Measurements from ENCODE around the gene C1orf35. TPM values are rescaled to one million over a fixed set of nuclear protein-coding genes. Genes with fewer than 3 reads are reported as not detected.
A peak's percentile ranks its signal among the peaks of the same experiment; 100 is the strongest.

Gene C1orf35
- total and polyA plus RNA-seq, 9 of the 15 experiments (the other 6 are each of a cell fraction or from before 2014, with no cell fraction given) = 3.2 to 48.7 (median 12.5) TPM

DNA sequence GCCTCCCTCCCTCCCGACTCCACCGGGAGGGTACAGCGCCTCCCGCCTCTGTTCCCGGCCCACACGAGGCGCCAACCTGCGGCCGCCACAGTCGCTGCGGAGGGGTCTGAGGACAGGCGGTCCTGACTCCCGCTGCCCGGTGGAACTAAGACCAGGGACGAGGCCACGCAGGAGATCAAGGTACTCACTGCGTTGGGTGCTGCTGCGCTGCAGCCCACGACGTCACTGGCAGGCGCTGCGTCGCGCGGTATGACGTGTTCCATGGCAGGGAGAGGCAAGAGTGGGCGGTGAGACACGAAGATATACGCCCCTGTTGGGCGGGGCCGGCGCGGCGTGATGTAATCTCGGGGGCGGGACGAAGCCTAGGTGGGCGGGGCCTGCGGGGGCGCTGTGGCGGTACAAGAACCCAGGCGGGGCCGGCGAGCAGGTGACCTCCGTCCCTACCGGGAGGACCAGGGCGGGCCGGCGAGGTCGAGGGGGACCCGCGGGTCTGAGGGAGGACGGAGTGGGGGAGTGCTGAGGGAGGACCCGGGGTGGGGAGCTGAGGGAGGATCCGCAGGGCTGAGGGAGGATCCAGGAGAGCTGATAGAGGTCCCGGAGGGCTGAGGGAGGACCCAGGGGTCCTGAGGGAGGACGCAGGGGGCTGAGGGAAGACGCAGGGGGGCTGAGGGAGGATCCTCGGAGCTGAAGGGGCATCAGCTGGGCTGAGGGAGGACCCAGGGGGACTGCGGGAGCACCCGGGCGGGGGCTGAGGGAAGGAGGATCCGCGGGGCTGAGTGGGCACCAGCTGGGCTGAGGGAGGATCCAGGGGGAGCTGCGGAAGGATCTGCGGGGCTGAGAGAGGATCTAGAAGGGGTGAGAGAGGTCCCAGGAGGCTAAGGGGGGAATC lies 6.2 kb upstream of the C1orf35 start, which contains the start of gene MRPL55 (continued):
- TF ChIP-seq, protein P1, sequence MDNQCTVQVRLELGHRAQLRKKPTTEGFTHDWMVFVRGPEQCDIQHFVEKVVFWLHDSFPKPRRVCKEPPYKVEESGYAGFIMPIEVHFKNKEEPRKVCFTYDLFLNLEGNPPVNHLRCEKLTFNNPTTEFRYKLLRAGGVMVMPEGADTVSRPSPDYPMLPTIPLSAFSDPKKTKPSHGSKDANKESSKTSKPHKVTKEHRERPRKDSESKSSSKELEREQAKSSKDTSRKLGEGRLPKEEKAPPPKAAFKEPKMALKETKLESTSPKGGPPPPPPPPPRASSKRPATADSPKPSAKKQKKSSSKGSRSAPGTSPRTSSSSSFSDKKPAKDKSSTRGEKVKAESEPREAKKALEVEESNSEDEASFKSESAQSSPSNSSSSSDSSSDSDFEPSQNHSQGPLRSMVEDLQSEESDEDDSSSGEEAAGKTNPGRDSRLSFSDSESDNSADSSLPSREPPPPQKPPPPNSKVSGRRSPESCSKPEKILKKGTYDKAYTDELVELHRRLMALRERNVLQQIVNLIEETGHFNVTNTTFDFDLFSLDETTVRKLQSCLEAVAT (IDR thresholded peaks at IDR 0.05) = peak in 1 of 2 experiments; percentile 95; a peak in 2 of 4 replicates
- TF ChIP-seq ZNF76 (CRISPR knock-in tag; IDR thresholded peaks at IDR 0.05; ENCODE audit: borderline replicate concordance) = no peak; the same call in 1 of the 2 replicates
- 0 out of 2 replicates have a peak, but pooled peaks have one; percentile 40 for TF ChIP-seq FOXP1 (CRISPR knock-in tag; IDR thresholded peaks at IDR 0.05)
- TF ChIP-seq POLR2A (conservative IDR thresholded peaks at IDR 0.05) = peak; percentile 95
- TF ChIP-seq POLR2G (IDR thresholded peaks at IDR 0.05; ENCODE audit: low read depth, low read length) = peak; percentile 97
- TF ChIP-seq COPS2 (conservative IDR thresholded peaks at IDR 0.05) = no peak
- TF ChIP-seq ZSCAN32 (CRISPR knock-in tag; IDR thresholded peaks at IDR 0.05) = no peak
- peak in 2 of 3 experiments; percentile 52 to 69 for TF ChIP-seq YY1 (IDR thresholded peaks at IDR 0.05; ENCODE audit: borderline replicate concordance in 1 of 3, control insufficient read depth in 1 of 3, extremely low read depth in 1 of 3, insufficient read depth in 3 of 3, insufficient read length in 1 of 3, insufficient replicate concordance in 2 of 3, low read depth in 1 of 3, low read length in 2 of 3)
- TF ChIP-seq, protein P2, sequence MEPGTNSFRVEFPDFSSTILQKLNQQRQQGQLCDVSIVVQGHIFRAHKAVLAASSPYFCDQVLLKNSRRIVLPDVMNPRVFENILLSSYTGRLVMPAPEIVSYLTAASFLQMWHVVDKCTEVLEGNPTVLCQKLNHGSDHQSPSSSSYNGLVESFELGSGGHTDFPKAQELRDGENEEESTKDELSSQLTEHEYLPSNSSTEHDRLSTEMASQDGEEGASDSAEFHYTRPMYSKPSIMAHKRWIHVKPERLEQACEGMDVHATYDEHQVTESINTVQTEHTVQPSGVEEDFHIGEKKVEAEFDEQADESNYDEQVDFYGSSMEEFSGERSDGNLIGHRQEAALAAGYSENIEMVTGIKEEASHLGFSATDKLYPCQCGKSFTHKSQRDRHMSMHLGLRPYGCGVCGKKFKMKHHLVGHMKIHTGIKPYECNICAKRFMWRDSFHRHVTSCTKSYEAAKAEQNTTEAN (CRISPR knock-in tag; IDR thresholded peaks at IDR 0.05) = no peak; the same call in 1 of the 2 replicates
- TF ChIP-seq, protein P3, sequence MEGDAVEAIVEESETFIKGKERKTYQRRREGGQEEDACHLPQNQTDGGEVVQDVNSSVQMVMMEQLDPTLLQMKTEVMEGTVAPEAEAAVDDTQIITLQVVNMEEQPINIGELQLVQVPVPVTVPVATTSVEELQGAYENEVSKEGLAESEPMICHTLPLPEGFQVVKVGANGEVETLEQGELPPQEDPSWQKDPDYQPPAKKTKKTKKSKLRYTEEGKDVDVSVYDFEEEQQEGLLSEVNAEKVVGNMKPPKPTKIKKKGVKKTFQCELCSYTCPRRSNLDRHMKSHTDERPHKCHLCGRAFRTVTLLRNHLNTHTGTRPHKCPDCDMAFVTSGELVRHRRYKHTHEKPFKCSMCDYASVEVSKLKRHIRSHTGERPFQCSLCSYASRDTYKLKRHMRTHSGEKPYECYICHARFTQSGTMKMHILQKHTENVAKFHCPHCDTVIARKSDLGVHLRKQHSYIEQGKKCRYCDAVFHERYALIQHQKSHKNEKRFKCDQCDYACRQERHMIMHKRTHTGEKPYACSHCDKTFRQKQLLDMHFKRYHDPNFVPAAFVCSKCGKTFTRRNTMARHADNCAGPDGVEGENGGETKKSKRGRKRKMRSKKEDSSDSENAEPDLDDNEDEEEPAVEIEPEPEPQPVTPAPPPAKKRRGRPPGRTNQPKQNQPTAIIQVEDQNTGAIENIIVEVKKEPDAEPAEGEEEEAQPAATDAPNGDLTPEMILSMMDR (IDR thresholded peaks at IDR 0.05 in 2 of 3, conservative IDR thresholded peaks at IDR 0.05 in 1 of 3; ENCODE audit: insufficient read depth in 2 of 3, low read depth in 1 of 3, low read length in 3 of 3) = peak in 1 of 3 experiments; percentile 13; a peak in 2 of 6 replicates
- TF ChIP-seq NRF1 (conservative IDR thresholded peaks at IDR 0.05 in 1 of 2, IDR thresholded peaks at IDR 0.05 in 1 of 2) = peak; percentile 82 to 85
- peak; percentile 99 for TF ChIP-seq ZNF263 (CRISPR knock-in tag; IDR thresholded peaks at IDR 0.05; ENCODE audit: borderline replicate concordance)
- TF ChIP-seq RBM39 (optimal IDR thresholded peaks at IDR 0.05; ENCODE audit: low read depth, low read length) = no peak
- peak; percentile 93 for TF ChIP-seq SETDB1 (IDR thresholded peaks at IDR 0.05; ENCODE audit: low read length)
- TF ChIP-seq CEBPB (tag; IDR thresholded peaks at IDR 0.05) = peak; percentile 87
- peak; percentile 40 to 41; a peak in 2 of 4 replicates for TF ChIP-seq SIX5 (IDR thresholded peaks at IDR 0.05; ENCODE audit: borderline replicate concordance in 1 of 2, insufficient read depth in 1 of 2, low read depth in 1 of 2, low read length in 2 of 2)
- no peak for TF ChIP-seq GABPB2 (CRISPR knock-in tag; conservative IDR thresholded peaks at IDR 0.05)
- TF ChIP-seq, protein P4, sequence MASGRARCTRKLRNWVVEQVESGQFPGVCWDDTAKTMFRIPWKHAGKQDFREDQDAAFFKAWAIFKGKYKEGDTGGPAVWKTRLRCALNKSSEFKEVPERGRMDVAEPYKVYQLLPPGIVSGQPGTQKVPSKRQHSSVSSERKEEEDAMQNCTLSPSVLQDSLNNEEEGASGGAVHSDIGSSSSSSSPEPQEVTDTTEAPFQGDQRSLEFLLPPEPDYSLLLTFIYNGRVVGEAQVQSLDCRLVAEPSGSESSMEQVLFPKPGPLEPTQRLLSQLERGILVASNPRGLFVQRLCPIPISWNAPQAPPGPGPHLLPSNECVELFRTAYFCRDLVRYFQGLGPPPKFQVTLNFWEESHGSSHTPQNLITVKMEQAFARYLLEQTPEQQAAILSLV (tag; IDR thresholded peaks at IDR 0.05) = no peak
- no peak for TF ChIP-seq PCBP1 (IDR thresholded peaks at IDR 0.05; ENCODE audit: low read depth, low read length, poor library complexity, severe bottlenecking)
- TF ChIP-seq ZNF764 (CRISPR knock-in tag; IDR thresholded peaks at IDR 0.05; ENCODE audit: low read depth) = no peak
- peak; percentile 87 for TF ChIP-seq MCM2 (IDR thresholded peaks at IDR 0.05; ENCODE audit: low read depth)
